Measurements from ENCODE around the gene DUT.

- TF ChIP-seq, protein P1, sequence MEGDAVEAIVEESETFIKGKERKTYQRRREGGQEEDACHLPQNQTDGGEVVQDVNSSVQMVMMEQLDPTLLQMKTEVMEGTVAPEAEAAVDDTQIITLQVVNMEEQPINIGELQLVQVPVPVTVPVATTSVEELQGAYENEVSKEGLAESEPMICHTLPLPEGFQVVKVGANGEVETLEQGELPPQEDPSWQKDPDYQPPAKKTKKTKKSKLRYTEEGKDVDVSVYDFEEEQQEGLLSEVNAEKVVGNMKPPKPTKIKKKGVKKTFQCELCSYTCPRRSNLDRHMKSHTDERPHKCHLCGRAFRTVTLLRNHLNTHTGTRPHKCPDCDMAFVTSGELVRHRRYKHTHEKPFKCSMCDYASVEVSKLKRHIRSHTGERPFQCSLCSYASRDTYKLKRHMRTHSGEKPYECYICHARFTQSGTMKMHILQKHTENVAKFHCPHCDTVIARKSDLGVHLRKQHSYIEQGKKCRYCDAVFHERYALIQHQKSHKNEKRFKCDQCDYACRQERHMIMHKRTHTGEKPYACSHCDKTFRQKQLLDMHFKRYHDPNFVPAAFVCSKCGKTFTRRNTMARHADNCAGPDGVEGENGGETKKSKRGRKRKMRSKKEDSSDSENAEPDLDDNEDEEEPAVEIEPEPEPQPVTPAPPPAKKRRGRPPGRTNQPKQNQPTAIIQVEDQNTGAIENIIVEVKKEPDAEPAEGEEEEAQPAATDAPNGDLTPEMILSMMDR (IDR thresholded peaks at IDR 0.05 in 8 of 11, conservative IDR thresholded peaks at IDR 0.05 in 3 of 11) = peak; percentile 29 to 76 (median 59)
- TF ChIP-seq POLR2A (IDR thresholded peaks at IDR 0.05) (no peak), POLR2AphosphoS5 (IDR thresholded peaks at IDR 0.05) (no peak)
Observed at GRCh38 chr15:48352474-48353072, 21.3 kb downstream of the DUT start.

All from spleen (tissue), 7 donors.